GM18511 (cell line): Measurements from ENCODE around the gene CYSTM1.
A peak's percentile ranks its signal among the peaks of the same experiment; 100 is the strongest.
"Not testable (repeated sequence)": the region's sequence is repeated elsewhere in the genome, so short reads cannot be mapped to it uniquely, and the experiment has no call there.

Source experiments
- ATAC-seq: cut with Tn5 transposase; IDR thresholded peaks from one replicate; pipeline ENCODE4 v1.9.1; 2021; ENCODE audit warnings: mild to moderate bottlenecking, moderate library complexity; ENCODE audit not compliant: unreplicated experiment

The CYSTM1 gene

DNA sequence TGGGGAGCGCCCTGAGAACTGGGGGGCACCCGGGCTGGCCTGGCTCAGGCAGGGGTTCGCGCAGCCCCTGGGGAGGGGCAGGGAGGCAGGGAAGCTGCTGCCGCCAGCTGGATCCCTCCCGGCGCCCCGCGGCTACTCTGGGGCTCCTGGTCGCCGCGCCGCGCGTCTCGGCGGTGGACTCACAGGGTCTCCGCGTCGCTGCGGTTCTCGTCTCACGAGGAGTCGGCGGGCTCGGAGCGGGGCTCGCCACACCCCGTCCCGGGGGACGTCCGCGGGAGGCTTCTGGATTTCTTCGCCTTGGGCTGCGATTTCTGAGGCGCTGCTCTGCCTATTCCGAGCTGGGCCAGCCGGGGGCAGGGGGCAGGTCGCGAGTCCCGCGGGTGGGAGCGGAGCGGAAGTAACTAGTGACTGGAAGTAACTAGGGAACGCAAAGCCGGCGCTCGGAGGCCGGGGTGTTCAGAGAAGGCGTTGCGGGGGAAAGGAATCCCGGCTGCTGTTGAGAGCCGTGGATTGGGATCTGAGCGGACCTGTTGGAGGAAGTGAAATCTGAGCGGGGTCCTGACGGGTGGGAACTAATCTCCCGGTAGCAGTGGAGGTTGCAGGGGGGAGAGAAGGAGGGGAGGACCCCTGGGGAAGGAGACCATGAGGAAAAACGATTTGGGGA lies 511 bp downstream of the CYSTM1 start:
- peak; percentile 56 for ATAC-seq

DNA sequence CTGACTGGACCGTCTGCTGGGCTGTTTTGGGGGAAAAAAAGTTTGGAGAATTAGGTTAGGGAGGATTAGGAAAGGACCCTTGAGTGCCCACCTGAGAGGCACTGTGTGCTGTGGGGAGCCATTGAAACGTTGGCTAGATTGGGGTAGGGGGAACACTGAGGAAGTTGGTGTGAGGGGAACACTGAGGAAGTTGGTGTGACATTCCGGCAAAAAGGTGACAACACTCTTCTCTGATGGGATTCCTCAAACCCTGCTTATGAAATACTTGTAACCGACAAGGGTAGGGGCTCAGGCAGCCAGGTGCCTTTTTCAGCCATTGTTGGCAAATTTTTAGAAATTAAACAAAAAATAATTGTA lies 1.0 kb downstream of the CYSTM1 start:
- ATAC-seq: no peak

DNA sequence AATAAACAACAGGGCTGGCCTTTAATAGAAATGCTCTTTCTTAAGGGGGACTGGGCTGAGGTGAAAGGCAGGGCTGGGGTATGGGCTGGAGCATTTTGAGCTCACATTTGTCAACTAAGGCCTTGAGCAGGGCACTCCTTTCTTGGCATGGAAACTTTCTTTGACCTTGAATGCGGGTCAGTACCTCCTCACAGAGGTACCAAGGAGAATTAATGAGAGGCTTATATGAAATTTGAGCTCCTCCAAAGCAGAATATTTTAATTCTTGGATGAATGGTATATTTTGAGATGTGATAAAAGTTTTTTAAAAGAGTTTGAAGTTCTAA lies 3.1 kb downstream of the CYSTM1 start:
- ATAC-seq: no peak

DNA sequence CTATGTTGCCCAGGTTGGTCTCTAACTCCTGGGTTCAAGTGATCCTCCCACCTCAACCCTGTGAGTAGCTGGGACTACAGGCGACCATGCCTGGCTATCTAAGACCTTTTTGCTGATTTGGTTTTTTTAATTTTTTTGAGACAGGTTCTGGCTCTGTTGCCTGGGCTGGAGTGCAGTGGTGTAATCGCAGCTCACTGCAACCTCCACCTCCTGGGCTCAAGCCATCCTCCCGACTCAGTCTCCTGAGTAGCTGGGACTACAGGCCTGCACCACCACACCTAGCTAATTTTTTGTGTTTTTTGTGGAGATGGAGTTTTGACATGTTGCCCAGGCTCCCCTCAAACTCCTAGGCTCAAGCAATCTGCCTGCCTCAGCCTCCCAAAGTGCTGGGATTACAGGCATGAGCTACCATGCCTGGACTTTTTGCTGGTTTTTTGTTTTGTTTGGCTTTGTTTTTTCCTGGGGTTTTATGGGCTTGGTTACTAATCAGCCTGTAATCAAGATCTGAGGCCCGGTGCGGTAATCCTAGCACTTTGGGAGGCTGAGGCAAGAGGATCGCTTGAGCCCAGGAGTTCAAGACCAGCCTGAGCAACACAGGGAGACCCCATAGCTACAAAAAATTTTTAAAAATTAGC lies 3.6 kb downstream of the CYSTM1 start:
- ATAC-seq: no peak

DNA sequence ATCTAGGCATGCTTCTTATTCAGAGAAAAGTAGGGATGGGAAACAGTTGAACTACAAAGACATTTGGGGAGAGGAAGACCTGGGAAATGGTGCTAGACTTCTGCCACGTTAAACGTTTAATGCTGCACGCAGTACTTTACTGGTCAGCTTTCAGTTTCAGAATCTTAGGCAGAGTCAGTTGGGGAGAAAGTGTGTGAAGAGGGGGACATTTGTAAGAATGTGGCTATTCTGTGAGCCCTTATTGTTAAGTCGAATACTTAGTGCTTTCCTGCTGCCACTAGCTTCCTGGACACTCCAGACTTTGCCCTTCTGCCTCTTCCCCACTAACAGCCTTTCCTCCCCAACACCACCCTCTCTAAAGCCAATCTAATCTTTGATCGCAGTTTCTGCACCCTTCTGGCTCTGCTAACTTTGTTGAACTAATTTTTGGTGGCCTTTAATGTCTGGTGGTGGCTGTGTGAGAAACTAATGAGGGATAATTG lies 6.1 kb downstream of the CYSTM1 start:
- ATAC-seq: no peak

DNA sequence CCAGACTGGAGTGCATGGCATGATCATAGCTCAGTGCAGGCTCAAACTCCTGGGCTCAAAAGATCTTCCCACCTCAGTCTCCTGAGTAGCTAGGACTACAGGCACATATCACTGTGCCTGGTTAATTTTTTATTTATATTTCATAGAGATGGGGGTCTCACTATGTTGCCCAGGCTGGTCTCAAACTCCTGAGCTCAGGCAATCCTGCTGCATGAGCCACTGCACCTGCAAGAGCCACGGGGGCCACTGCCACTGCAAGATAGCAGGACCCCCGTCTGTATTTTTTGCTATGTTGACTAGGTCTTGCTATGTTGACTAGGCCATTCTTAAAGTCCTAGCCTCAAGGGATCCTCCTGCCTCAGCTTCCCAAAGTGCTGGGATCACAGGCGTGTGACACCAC lies 6.5 kb downstream of the CYSTM1 start:
- no peak for ATAC-seq

DNA sequence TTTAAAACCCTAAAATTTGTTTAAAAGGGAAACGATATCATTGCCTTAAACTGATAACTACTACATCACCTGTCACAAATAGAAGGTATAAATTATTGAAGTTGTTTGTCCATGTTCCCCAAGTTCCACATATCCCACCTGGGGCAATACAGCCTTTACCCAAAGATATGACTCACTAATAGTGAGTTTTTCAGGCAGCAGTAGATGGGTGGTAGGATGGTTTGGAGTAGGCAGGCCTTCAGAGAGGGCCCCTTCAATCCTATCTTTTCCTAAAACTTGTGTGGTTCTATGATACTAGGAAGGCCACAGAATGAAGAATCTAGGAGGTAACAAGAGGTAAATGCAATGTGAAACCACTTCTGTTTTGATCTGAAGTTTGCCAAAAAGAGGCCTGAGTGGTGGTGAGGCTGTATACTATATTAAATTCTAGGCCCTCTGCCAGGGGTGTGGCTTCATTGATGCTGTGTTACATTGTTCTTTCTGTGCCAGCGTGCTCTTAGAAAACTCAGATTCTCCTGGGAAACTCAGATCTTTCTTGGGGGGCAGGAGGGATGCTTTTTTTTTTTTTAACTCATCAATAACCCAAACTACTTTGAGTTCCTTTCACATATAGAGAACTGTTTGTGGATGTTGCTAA lies 7.2 kb downstream of the CYSTM1 start:
- ATAC-seq: no peak

DNA sequence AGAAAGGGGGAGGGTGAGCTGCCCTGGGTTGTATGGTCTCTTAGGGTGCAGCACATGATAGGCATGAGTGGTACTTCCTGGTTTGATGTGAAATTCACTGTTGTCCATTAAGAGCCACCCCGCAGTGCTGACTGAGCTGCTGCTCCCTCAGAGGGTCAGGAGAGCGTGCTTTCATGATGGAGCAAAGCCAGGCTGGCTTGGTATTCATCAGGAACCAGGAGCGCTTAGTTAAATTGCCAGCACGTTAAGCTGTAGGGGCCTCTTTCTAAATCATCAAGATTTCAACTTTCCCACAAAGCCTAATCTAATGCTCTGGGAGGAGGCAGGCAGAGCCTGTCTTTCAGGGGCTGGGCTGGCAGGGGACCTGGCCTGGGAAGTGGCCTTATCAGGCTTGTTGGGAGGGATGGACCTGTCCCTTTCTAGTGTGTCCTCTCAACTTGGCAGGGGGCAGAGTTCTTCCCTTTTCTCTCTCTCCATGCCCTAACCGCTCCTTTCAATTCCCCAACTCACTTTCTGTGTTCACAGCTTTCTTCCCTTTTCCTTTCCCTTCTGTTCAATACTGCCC lies 7.9 kb downstream of the CYSTM1 start:
- ATAC-seq: peak; percentile 49

DNA sequence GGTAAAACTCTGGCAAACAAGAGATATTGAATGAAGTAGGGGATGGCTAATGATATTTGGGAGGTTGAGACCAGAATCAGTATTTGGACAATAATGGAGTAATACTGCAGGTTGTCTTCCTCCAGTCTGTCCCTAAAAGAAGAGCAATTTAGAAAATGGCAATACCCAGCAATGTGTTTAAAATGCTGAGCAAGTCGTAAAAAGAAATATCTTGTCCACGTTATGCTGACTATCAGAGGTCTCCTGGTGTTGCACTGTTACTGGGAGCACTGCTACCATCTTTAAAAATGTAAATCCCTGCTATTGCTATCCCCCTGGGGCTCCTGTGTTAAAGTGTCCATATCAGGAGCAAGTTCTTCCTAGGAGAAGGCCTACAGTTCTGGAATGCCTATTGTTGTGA lies 10.4 kb downstream of the CYSTM1 start:
- ATAC-seq: no peak

DNA sequence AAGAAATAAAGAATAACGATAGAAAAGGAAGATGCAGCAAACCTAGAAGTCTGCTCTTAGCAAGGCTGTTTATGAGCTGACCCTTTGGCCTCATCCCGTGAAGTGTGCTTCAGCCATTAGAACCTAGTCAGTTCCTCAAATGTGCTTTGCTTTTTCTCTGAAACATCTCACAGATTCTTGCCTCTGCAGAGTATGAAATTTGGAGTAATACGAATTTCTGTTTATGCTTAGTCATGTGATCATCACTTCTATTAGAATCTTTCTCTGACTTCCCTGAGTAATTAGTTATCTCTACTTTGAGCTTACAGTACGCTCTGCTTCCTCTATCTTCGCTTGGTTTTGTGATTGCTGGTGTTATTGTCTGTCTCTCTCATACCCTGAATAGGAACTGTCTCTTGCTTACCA lies 11.3 kb downstream of the CYSTM1 start:
- ATAC-seq: no peak

DNA sequence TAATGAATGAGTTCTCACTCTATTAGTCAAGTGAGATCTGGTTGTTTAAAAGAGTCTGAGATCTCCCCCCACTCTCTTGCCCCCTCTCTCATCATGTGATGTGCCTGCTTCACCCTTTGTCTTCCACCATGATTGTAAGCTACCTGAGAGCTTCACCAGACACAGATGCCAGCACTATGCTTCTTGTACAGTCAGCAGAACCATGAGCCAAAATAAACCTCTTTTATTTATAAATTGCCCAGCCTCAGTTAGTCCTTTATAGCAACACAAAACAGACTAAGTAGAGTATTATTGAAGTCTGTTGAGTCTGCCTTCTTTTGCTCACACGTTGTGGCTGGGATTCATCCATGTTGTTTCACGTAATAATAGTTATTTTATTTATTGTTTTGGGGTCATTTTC lies 14.3 kb downstream of the CYSTM1 start:
- no peak for ATAC-seq

DNA sequence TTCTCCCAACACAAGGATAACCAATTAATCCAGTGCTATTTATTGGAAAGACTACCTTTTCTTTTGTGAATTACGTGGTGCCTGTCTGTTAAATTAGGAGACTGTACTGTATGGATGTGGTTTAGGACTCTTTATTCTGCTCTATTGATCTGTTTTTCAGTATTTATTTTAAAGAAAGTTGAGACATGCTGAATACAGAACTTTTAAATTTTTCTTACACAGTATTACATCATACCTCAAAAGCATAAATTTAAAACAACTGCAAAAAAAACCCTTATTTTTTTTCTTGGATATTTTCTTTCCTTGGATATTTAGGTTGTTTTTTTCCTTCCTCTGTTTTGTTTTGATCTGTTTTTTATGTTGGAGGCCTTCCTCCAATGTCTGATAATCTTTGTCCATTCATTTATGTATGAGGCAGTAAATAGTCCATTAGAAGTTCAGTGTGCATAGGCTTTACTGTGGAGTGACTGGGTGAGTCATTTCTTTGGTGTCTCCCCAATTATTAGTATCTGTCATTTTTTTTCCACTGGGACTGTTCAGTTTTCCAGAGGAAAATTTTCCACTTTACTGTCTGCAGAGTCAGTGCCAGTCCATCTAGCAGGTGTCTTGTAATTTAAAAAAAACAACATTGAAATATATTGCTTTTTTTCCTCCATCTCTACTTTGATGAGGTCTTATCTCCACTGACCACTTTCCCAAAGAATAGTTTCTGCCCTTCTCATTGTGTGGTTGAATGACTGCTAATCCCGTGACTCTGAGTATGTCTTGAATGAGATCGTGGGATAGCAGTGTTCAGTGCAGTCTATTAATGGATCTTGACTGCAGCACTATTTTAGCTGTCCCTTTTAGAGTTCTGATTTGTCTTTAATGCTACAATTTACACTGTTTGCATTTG lies 15.2 kb downstream of the CYSTM1 start:
- no peak for ATAC-seq

DNA sequence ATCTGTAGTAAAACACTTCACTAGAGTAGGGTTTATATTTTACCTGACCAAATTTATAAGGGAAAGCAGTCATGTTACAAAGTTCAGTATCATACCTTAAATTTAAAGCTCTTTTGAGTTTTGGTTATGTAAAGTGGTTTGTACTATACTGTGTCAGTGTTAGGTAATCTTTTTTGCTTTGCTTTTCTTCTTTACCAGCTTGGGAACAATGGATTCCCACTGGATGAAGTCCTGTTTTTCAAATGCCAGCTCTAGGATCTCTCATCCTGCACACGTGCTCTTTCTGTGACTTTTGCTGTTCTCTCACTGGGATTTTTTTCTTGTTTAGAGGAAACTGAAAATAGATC lies 15.9 kb downstream of the CYSTM1 start:
- no peak for ATAC-seq

DNA sequence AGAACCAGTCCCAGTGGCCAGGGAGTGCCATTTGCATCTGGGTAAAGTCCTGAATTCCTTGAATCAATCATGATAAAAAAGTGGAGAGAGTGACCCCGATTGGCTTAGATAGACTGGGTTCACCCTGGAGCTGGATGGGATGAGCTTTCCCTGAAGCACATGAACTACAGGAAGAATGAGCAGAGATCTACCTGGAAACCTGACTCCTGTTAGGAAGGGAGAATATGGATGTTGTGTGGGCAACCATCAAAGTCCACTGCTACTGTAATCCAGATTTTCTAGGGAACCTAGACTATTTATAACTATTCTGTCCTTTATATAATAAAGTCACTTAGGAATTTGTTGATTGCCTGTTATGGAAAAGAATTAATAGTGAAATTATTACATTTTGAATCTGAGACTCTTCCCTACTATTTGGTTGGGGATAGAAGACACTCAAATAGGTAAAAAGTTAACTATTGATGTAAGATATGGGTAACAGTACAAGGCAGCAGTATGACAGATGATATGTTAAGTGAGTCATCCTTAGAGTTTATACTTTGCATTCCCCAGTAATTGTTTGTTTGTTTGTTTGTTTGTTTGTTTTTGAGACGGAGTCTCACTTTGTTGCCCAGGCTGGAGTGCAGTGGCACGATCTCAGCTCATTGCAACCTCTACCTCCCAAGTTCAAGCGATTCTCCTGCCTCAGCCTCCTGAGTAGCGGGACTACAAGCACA lies 17.9 kb downstream of the CYSTM1 start:
- ATAC-seq: no peak

DNA sequence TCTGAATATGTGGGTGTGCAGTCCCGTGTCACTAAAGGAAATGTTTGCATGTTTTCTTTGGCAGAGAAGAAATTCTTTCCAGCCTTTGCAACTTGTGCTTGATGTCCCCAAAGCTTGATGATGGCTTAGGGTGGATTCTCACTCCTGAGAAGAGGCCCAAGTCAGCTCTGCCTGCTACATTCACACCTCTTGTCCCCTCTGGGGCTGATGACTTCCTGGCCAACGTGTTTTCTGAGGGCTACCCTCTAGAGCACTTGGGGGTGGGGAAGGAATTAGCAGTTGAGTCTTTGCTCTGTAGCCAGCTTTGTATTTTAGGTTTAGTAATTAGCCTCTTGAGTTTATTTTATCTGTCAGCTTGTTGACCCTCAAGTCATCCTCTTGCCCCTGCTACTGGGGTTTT lies 19.7 kb downstream of the CYSTM1 start:
- no peak for ATAC-seq

DNA sequence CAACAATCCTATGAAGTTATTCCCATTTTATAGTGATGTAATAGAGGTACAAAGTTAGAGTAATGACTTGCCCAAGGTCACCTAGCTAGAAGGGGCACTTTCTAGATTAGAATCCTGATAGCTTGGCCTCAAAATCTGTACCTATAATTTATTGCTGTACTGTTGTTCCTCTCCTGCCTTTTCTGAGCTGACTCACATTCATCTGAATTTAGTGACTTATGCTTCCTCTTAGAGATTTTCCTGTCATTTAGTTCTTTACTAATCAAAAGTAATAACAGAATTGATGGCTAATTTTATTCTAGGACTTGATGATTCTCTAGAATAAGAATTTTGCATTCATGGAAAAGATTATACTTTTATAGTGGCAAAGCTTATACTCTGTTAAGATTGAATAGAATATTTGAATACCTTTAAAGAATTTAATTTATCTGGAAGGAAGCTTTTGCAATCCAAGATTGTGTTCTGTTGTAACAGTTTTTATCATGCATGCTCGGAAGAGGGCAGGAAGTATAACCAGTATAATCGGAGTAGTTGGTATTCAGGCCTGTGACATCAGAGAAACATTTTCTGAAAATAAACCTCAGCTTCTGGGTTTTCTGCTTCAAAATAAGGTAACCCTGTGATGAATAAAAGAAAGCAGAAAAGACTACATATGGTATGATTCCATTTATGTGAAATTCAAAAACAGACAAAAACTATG lies 21.3 kb downstream of the CYSTM1 start:
- no peak for ATAC-seq

DNA sequence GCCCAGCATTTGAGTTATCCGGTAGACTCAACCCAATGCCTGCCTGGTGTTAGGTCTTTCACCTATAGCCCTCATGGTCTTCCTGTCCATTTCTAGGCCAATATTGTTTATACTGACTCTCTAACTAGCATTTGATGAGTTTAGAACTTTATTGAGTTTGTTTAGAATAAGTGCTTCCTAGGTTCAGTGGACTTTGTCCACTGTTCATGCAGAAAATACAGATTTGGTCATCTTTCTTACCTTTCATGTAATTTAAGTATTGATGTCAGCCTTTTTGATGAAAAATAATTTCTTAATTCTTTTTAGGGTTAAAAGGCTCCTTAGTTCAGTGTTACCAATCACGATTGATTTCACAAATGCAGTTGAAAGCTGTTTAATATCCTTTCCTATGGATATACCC lies 22.0 kb downstream of the CYSTM1 start:
- ATAC-seq: no peak

DNA sequence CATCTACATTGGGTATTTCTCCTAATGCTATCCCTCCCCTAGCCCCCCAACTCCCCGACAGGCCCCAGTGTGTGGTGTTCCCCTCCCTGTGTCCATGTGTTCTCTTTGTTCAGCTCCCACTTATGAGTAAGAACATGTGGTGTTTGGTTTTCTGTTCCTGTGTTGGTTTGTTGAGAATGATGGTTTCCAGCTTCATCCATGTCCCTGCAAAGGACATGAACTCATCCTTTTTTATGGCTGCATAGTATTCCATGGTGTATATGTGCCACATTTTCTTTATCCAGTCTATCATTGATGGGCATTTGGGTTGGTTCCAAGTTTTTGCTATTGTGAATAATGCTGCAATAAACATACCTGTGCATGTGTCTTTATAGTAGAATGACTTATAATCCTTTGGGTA lies 23.9 kb downstream of the CYSTM1 start:
- ATAC-seq: not testable (repeated sequence)

DNA sequence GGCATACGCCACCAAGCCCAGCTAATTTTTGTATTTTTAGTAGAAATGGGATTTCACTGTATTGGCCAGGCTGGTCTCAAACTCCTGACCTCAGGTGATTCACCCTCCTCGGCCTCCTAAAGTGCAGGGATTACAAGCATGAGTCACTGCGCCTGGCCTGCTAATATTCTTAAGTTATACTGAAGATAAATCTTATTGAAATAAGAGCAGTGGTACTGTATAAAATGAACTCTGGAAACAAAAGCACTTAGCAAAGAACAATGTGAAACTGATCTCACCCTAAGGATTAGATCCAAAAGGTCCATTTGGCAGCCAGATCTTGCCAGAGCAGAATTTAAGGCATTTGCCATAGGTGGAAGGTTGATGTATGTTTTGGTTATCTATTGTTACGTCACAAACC lies 27.1 kb downstream of the CYSTM1 start:
- ATAC-seq: no peak

DNA sequence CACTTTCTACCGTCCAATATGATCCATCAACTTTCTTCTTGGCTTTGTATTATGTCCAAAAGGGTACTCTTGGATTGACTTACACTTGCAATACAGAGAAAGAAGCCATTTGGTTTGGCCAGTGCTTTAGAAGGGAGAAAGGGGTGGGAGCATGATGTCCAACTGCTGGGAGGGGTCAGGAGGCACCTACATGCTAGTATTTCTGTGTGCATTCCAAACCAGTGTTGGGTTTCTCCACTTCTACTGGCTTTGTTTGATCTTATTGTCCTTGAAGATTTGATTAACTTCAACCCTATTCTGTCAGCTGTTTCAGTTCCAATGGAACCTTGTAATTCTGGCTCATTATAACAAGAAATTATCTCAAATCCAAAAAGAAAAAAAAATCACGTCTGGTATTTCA lies 27.6 kb downstream of the CYSTM1 start:
- ATAC-seq: no peak
